Thyroid gland (tissue), 4 donors: ENCODE data around the gene RAD54L. TPM values are rescaled to one million over a fixed set of nuclear protein-coding genes. Genes with fewer than 3 reads are reported as not detected.
A peak's percentile ranks its signal among the peaks of the same experiment; 100 is the strongest.

Source experiments
- DNase-seq, 2 donors: peaks; one replicate each; pipeline ENCODE4 v3.0.0-alpha.2; 2019
- H3K27ac ChIP-seq, 3 donors: fragments of 200-600 bp; sonication (generic); 1 replicate in 2 of 3; 2 replicates in 1 of 3; pipeline ENCODE4 v1.5.1; 2016 to 2019; ENCODE audit warnings: mild to moderate bottlenecking in 1 of 3, moderate library complexity in 1 of 3
- H3K27me3 ChIP-seq: fragments of 200-600 bp; sonication (generic); one replicate; pipeline ENCODE4 v1.5.1; 2019
- H3K36me3 ChIP-seq, 2 donors: fragments of 200-600 bp; sonication (generic); one replicate each; pipeline ENCODE4 v1.5.1; 2016 to 2019
- H3K4me1 ChIP-seq, 2 donors: fragments of 200-600 bp; sonication (generic); one replicate each; pipeline ENCODE4 v1.5.1; 2017 to 2019
- H3K4me3 ChIP-seq, 3 donors: fragments of 200-600 bp; sonication (generic); replicated peaks in 1 of 3; 1 replicate in 2 of 3; 2 replicates in 1 of 3; pipeline ENCODE4 v1.5.1; 2016; ENCODE audit warnings: mild to moderate bottlenecking in 1 of 3
- H3K9me3 ChIP-seq: fragments of 200-600 bp; sonication (generic); one replicate; pipeline ENCODE4 v1.5.1; 2017
- CTCF ChIP-seq, 6 experiments: fragments of 200-600 bp in 3 of 6; fragments of 450-650 bp in 3 of 6; sonication (generic) in 3 of 6; IDR thresholded peaks; one replicate each; pipeline ENCODE4 v1.5.1; 2016 to 2019; ENCODE audit warnings: antibody characterized with exemption in 6 of 6, mild to moderate bottlenecking in 2 of 6, inconsistent platforms in 1 of 6, moderate library complexity in 1 of 6
- POLR2A ChIP-seq, 2 donors: fragments of 450-650 bp; IDR thresholded peaks; one replicate each; pipeline ENCODE4 v1.6.1; 2017; ENCODE audit warnings: antibody characterized with exemption in 2 of 2, mild to moderate bottlenecking in 2 of 2, moderate library complexity in 1 of 2
- WGBS, 2 donors: methylation state at CpG; one replicate each; pipeline ENCODE4 v1.1.5; 2017; 5-methylcytosine and 5-hydroxymethylcytosine counted together
- intact Hi-C: fragments of 100-400 bp; cut with DNase I; formaldehyde crosslinking; loops from one replicate; pipeline ENCODE4 v1.15.1; 2023
- total RNA-seq, 4 donors: library from RNA; depleted of rRNA; stranded (reverse); fragments of >200 nt; gene quantifications; one replicate each; pipeline ENCODE4 v1.2.3, GENCODE V29; 2016

RAD54L gene
- total RNA-seq, 4 donors from 2014 or later: 0.27 to 1.7 (median 0.61) TPM

DNA sequence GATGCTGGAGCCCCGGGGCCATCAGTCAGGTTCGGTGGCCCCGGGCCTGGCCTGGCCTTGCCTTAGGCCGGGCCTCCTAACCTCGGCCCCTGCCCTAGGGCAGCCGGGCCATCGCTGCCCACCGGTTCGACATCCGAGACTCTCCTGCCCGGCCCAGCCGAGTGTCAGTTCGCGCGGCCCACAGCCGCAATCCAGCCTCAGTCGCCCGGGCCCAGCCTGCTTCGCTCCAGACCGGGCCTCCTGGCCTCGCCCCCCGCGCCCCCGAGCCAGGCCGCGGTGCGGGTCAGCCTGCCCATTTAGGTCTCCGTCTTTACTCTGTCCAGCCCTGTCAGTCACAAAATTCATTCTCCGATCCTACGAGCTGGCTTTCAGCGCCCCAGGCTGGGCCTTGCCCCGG lies 55.1 kb downstream of the RAD54L start:
- TF ChIP-seq CTCF (IDR thresholded peaks at IDR 0.05) (no peak), POLR2A (IDR thresholded peaks at IDR 0.05) (no peak)
- no peaks in the 10 kb centered on the region for H3K9me3 ChIP-seq
- H3K27ac ChIP-seq: peak overlapping the region; percentile 98 to 100 (median 99)
- H3K27me3 ChIP-seq: no peaks in the 10 kb centered on the region
- peak; percentile 37 to 47 for DNase-seq
- WGBS, 2 donors: 0% methylated on average over 2 of the region's 32 CpGs; no CpG with 5 or more reads in 1 of the 2 donors
- peaks cover 46 to 51% of the 10 kb centered on the region in 2 donors for H3K4me1 ChIP-seq
- intact Hi-C loops: loop anchor here (5.0 to 10.0 kb wide), 2 partner anchors 40 to 58 kb away; partner anchors contain the start of genes NSUN4 and RAD54L
- H3K4me3 ChIP-seq: peak overlapping the region; percentile 30 to 93 (median 86)
- peaks cover 0 to under 1% of the 10 kb centered on the region in 2 donors for H3K36me3 ChIP-seq

DNA sequence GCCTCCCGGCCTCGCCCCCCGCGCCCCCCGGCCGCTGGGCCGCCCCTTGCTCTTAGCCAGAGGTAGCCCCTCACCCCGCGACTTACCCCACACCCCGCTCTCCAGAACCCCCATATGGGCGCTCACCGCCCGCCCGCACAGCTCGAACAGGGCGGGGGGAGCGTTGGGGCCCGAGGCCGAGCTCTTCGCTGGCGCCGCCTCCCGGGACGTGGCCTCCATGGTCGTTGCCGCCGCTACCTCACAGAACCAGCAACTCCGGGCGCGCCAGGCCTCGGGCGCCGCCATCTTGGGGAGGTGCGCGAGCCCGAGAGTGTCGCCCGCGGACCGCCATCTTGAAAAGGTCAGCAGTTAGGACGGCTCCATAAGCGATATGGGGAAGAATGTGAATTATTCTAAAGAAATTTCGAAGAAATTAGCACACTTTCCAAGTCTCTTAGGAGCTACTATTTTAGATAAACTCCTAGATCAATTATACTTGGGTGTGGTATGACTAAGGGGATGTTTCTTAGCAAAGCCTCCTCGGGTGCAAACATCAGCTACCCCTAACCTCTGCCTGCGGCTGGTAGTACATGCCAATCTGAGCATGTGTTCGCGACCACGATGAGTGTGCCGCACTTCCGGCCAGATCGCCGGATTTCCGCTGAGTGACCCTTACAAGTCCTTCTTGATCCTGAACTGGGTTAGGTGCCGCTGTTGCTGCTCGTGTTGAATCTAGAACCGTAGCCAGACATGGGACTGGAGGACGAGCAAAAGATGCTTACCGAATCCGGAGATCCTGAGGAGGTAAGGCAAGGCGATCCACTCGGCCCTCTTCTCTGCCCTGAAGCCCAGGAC lies 55.7 kb downstream of the RAD54L start, which contains the start of the genes LRRC41 and UQCRH:
Gene LRRC41, minus strand, starts transcription at position 579 of the 834 bp plus-strand sequence. Its CDS starts 294 bp downstream, at position 285.
Gene UQCRH, plus strand, starts transcription at position 661 of the 834 bp plus-strand sequence. Its CDS starts 69 bp downstream, at position 730.
- intact Hi-C loops: loop anchor here (5.0 to 10.0 kb wide), 2 partner anchors 39 to 58 kb away; partner anchors contain the start of genes NSUN4 and RAD54L
- H3K27me3 ChIP-seq: no peaks in the 10 kb centered on the region
- DNase-seq: peak; percentile 95 to 96
- peak within 1 kb of the TSS; percentile 98 to 100 (median 99) for H3K27ac ChIP-seq
- peak within 1 kb of the TSS; percentile 30 to 100 (median 86) for H3K4me3 ChIP-seq
- 0 to 2% methylated on average over 7 to 36 of the region's 61 CpGs for WGBS, 2 donors
- TF ChIP-seq POLR2A (IDR thresholded peaks at IDR 0.05) (peak; percentile 72 to 91), CTCF (IDR thresholded peaks at IDR 0.05) (no peak)
- H3K9me3 ChIP-seq: no peaks in the 10 kb centered on the region
- H3K36me3 ChIP-seq: no peaks in the 10 kb centered on the region
- peaks cover 45 to 48% of the 10 kb centered on the region in 2 donors for H3K4me1 ChIP-seq

DNA sequence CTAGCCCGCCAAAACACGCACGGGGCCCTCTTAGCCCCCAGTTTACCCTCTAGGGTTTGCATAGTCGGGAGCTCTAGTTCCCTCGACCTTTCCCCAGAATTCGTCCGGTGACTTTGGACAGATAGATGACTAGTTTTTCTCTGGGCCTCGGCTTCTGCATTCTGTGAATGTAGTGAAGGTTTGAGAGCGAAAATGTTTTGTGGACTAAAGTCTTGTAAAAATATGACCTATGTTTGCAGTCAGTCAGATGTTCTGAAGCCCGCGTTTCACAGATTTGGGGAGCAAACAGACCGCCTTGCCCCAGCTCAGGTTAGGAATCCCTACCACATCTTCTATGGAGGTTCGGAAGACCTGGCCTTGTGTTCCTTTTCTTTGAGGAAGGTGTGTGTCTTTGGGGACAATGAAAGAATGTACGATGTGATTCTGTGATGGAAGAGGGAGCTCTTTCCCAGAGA lies 56.3 kb downstream of the RAD54L start:
- Histone ChIP-seq H3K9me3 (no peaks in the 10 kb centered on the region), H3K4me1 (peaks cover 39 to 41% of the 10 kb centered on the region in 2 donors), H3K36me3 (no peaks in the 10 kb centered on the region), H3K27ac (peak overlapping the region; percentile 98 to 100 (median 99)), H3K4me3 (peak overlapping the region; percentile 28 to 100 (median 86)), H3K27me3 (no peaks in the 10 kb centered on the region)
- no peak for TF ChIP-seq POLR2A (IDR thresholded peaks at IDR 0.05)
- TF ChIP-seq CTCF (IDR thresholded peaks at IDR 0.05): no peak
- intact Hi-C loops: loop anchor here (5.0 to 10.0 kb wide), 2 partner anchors 38 to 59 kb away; partner anchors contain the start of genes NSUN4 and RAD54L
- 1 to 2% methylated on average over 10 to 14 of the region's 14 CpGs for WGBS, 2 donors
- no peak for DNase-seq

GRCh38 chr1:46306159-46306530 lies 58.6 kb downstream of the RAD54L start:
- Histone ChIP-seq H3K4me3 (no peak overlapping the region), H3K9me3 (no peaks in the 10 kb centered on the region), H3K36me3 (peaks cover 13% of the 10 kb centered on the region in 2 donors), H3K4me1 (peaks cover 18 to 19% of the 10 kb centered on the region in 2 donors), H3K27ac (no peak overlapping the region), H3K27me3 (no peaks in the 10 kb centered on the region)
- no peak for DNase-seq
- 93 to 97% methylated on average over 8 of the region's 8 CpGs for WGBS, 2 donors
- intact Hi-C loops: loop anchor here (10.0 kb wide), 1 partner anchor 61 kb away; the partner anchor contains the start of gene RAD54L
- TF ChIP-seq CTCF (IDR thresholded peaks at IDR 0.05) (no peak), POLR2A (IDR thresholded peaks at IDR 0.05) (no peak)
